ENCODE data around the gene METTL5.
"Not testable (repeated sequence)": the region's sequence is repeated elsewhere in the genome, so short reads cannot be mapped to it uniquely, and the experiment has no call there.

Gene METTL5

GRCh38 chr2:169828141-169828811, 3.6 kb upstream of the METTL5 start:
- Histone ChIP-seq H3K9me3 (no peaks in the 10 kb centered on the region), H3K36me3 (no peaks in the 10 kb centered on the region), H3K4me3 (ENCODE audit: low read depth, low read length) (peak overlapping the region; percentile 80), H3K4me1 (no peaks in the 10 kb centered on the region), H3K27me3 (no peaks in the 10 kb centered on the region)
- TF ChIP-seq CTCF (IDR thresholded peaks at IDR 0.05; ENCODE audit: low read depth, low read length): no peak
- peak; percentile 32 for DNase-seq

- no peak for TF ChIP-seq CTCF (IDR thresholded peaks at IDR 0.05; ENCODE audit: low read depth, low read length)
- no peaks in the 10 kb centered on the region for H3K27me3 ChIP-seq
- no peaks in the 10 kb centered on the region for H3K9me3 ChIP-seq
- H3K4me3 ChIP-seq (ENCODE audit: low read depth, low read length): peak within 1 kb of the TSS; percentile 80
- DNase-seq: peak; percentile 90
- H3K4me1 ChIP-seq: no peaks in the 10 kb centered on the region
- H3K36me3 ChIP-seq: no peaks in the 10 kb centered on the region
Observed at GRCh38 chr2:169827272-169828140, 2.8 kb upstream of the METTL5 start, which contains the start of gene UBR3. UBR3 (plus strand) TSS chr2:169827454; CDS start chr2:169827508, 54 bp downstream.

GRCh38 chr2:169823996-169824372, 721 bp downstream of the METTL5 start:
- DNase-seq: no peak
- Histone ChIP-seq H3K36me3 (no peaks in the 10 kb centered on the region), H3K9me3 (no peaks in the 10 kb centered on the region), H3K27me3 (no peaks in the 10 kb centered on the region), H3K4me1 (no peaks in the 10 kb centered on the region), H3K4me3 (ENCODE audit: low read depth, low read length) (peak overlapping the region; percentile 76)
- TF ChIP-seq CTCF (IDR thresholded peaks at IDR 0.05; ENCODE audit: low read depth, low read length): no peak

GRCh38 chr2:169822785-169823392, 1.8 kb downstream of the METTL5 start:
- no peak overlapping the region for H3K4me3 ChIP-seq (ENCODE audit: low read depth, low read length)
- no peak for DNase-seq
- H3K36me3 ChIP-seq: 0 out of 2 replicates have a peak, but pooled peaks cover 6% of the 10 kb centered on the region
- H3K4me1 ChIP-seq: no peaks in the 10 kb centered on the region
- no peaks in the 10 kb centered on the region for H3K27me3 ChIP-seq
- H3K9me3 ChIP-seq: no peaks in the 10 kb centered on the region
- TF ChIP-seq CTCF (IDR thresholded peaks at IDR 0.05; ENCODE audit: low read depth, low read length): no peak

GRCh38 chr2:169822036-169822435, 2.7 kb downstream of the METTL5 start:
- Histone ChIP-seq H3K9me3 (no peaks in the 10 kb centered on the region), H3K4me3 (ENCODE audit: low read depth, low read length) (no peak overlapping the region), H3K4me1 (no peaks in the 10 kb centered on the region), H3K36me3 (peaks cover 9% of the 10 kb centered on the region), H3K27me3 (no peaks in the 10 kb centered on the region)
- no peak for TF ChIP-seq CTCF (IDR thresholded peaks at IDR 0.05; ENCODE audit: low read depth, low read length)
- no peak for DNase-seq

- not testable (repeated sequence) for H3K36me3 ChIP-seq; DNase-seq; H3K27me3 ChIP-seq; H3K4me3 ChIP-seq (ENCODE audit: low read depth, low read length); H3K4me1 ChIP-seq; H3K9me3 ChIP-seq
Observed at GRCh38 chr2:169820101-169820500, 4.6 kb downstream of the METTL5 start.
